ENCODE measurements around the gene SLC34A3.

The SLC34A3 gene

GRCh38 chr9:137194909-137195308 lies 35.8 kb upstream of the SLC34A3 start:
- FAIRE-seq (no peak), DNase-seq (ENCODE audit: extremely low spot score, insufficient read length, low read depth) (no peak)

GRCh38 chr9:137195525-137196220 lies 35.0 kb upstream of the SLC34A3 start:
- no peak for FAIRE-seq
- DNase-seq (ENCODE audit: extremely low spot score, insufficient read length, low read depth) = no peak

GRCh38 chr9:137198051-137198901 lies 32.4 kb upstream of the SLC34A3 start:
- FAIRE-seq = no peak
- DNase-seq (ENCODE audit: extremely low spot score, insufficient read length, low read depth) = no peak

- no peak for DNase-seq (ENCODE audit: extremely low spot score, insufficient read length, low read depth)
These were observed 31.8 kb upstream of the SLC34A3 start for GRCh38 chr9:137198902-137199283.

DNA sequence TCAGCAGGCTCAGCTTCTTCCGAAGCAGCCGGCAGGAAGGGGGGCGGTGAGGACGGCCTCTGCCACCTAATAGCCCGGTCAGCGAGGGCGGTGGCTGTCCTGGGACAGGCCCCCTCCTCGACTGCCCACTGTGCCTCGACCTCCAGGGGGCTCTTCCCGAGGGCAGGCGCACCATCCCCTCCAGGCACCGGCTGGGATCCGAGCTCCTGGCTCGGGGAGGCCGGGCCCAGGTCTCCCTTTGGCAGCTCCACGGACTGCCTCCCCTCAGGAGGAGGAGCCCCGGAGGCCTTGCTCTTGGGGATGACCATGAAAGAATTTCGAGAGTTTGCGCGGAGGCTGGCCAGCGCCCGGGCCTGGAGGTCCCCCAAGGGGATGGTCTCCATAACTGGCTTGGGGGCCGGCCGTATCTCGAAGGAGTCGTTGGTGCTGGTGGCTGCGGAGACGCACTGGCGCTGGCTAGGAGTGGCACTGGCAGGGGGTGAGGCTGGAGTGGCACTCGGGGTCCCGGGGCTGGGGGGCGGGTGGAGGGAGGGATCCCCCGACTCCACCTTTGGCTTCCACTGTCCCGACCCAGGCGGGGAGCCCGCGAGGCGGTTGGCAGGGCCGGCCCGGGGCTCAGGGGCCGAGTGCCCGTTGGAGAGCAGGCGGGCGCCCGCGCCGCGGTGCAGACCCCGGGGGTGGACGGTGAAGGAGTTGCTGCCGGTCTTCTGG lies 31.1 kb upstream of the SLC34A3 start:
- no peak for DNase-seq (ENCODE audit: extremely low spot score, insufficient read length, low read depth)
- FAIRE-seq = no peak

More at GRCh38 chr9:137198902-137199283, 31.8 kb upstream of the SLC34A3 start:
- no peak for FAIRE-seq

- peak; percentile 100 for DNase-seq (ENCODE audit: extremely low spot score, insufficient read length, low read depth)
- FAIRE-seq = peak; percentile 100
These were observed 30.1 kb upstream of the SLC34A3 start, which contains the start of gene TPRN for GRCh38 chr9:137200311-137201204. TSS of gene TPRN (minus strand) at chr9:137200741. CDS start at chr9:137200711, 30 bp downstream.

GRCh38 chr9:137201205-137201868 lies 29.4 kb upstream of the SLC34A3 start:
- FAIRE-seq = no peak

DNA sequence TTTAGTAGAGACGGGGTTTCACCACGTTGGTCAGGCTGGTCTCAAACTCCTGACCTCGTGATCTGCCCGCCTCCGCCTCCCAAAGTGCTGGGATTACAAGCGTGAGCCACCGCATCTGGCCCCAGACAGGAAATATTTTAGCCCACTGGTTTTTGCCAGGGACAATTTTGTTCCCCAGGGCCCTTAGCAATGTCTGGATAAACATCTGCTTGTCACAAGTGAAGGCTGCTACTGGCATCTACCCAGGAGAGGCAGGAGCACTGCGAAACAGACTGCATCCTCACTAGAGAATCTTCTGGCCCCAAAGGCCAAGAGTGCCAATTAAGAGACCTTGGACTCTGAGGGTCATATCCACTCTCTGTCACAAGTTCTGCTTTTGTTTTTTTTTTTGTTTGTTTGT lies 27.7 kb upstream of the SLC34A3 start:
- no peak for FAIRE-seq
- no peak for DNase-seq (ENCODE audit: extremely low spot score, insufficient read length, low read depth)

More at GRCh38 chr9:137201205-137201868, 29.4 kb upstream of the SLC34A3 start:
- no peak for DNase-seq (ENCODE audit: extremely low spot score, insufficient read length, low read depth)

DNA sequence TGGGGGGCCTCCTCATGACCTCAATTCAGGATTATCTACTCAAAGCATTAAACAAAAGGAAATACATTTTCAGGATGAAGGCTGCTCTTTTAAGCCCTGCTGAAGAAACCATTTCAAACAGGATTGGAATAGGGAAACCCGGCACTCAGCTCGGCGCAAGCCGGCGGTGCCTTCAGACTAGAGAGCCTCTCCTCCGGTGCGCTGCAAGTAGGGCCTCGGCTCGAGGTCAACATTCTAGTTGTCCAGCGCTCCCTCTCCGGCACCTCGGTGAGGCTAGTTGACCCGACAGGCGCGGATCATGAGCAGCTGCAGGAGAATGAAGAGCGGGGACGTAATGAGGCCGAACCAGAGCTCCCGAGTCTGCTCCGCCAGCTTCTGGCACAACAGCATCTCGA lies 26.0 kb upstream of the SLC34A3 start:
- no peak for DNase-seq (ENCODE audit: extremely low spot score, insufficient read length, low read depth)
- no peak for FAIRE-seq

GRCh38 chr9:137205126-137206069 lies 25.3 kb upstream of the SLC34A3 start, which contains the start of the genes NDOR1 and TMEM203:
TSS of gene NDOR1 (plus strand) at chr9:137205700. CDS start at chr9:137205778, 78 bp downstream.
TSS of gene TMEM203 (minus strand) at chr9:137205648. CDS start at chr9:137205414, 234 bp downstream.
- DNase-seq (ENCODE audit: extremely low spot score, insufficient read length, low read depth) (peak; percentile 96), FAIRE-seq (peak; percentile 84)

- DNase-seq (ENCODE audit: extremely low spot score, insufficient read length, low read depth) = no peak
- no peak for FAIRE-seq
These were observed 24.1 kb upstream of the SLC34A3 start for GRCh38 chr9:137206602-137207001.

DNA sequence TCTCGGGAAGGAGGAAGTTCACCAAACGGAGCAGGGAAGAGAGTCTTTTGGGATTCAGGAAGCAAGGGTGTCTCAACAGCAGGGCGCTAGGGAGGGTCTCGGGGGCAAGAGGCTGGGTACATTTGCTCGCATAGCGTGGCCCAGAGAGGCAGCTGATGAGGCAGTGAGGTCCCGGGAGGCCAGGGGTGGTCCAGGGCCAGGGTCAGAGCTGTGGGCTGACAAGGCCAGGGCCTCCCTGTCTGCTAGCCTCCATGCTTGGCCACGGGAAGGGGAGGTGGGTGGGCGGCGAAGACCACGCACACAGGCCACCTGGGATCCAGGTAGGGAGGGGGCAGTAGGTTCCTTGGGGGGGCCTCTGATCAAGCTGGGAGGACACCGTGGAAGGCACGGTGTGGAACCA lies 19.2 kb upstream of the SLC34A3 start:
- DNase-seq (ENCODE audit: extremely low spot score, insufficient read length, low read depth) (no peak), FAIRE-seq (no peak)

DNA sequence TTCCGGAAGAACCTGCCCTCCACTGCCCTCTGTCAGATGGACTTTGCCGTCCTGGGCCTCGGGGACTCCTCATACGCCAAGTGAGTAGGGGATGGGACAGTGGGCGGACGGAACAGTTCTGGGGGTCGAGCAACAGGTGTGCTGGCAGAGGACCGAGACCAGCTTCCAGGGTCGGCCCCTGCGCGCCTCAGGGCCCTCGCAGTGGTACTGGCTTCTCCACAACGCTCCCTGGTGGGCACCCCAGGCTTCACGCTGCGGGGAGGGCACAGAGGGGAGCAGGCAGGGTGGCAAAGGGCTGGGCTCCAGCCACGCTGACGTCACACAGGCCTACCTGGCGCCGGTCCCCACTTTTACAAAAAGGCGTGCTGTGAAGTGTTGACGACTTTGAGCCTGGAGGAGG lies 18.2 kb upstream of the SLC34A3 start:
- no peak for DNase-seq (ENCODE audit: extremely low spot score, insufficient read length, low read depth)
- no peak for FAIRE-seq

- FAIRE-seq (no peak), DNase-seq (ENCODE audit: extremely low spot score, insufficient read length, low read depth) (no peak)
These were observed 17.3 kb upstream of the SLC34A3 start for GRCh38 chr9:137213160-137214060.

DNA sequence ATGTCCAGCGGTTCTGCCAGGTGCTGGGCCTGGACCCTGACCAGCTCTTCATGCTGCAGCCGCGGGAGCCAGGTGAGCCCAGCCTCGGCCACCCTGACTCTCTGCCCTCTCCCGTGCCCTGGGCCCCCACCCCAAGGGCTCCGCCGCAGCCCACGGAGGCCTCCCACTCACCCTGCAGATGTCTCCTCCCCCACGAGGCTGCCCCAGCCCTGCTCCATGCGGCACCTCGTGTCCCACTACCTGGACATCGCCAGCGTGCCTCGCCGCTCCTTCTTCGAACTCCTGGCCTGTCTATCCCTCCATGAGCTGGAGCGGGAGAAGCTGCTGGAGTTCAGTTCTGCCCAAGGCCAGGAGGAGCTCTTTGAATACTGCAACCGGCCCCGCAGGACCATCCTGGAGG lies 16.1 kb upstream of the SLC34A3 start:
- no peak for DNase-seq (ENCODE audit: extremely low spot score, insufficient read length, low read depth)
- FAIRE-seq = no peak

DNA sequence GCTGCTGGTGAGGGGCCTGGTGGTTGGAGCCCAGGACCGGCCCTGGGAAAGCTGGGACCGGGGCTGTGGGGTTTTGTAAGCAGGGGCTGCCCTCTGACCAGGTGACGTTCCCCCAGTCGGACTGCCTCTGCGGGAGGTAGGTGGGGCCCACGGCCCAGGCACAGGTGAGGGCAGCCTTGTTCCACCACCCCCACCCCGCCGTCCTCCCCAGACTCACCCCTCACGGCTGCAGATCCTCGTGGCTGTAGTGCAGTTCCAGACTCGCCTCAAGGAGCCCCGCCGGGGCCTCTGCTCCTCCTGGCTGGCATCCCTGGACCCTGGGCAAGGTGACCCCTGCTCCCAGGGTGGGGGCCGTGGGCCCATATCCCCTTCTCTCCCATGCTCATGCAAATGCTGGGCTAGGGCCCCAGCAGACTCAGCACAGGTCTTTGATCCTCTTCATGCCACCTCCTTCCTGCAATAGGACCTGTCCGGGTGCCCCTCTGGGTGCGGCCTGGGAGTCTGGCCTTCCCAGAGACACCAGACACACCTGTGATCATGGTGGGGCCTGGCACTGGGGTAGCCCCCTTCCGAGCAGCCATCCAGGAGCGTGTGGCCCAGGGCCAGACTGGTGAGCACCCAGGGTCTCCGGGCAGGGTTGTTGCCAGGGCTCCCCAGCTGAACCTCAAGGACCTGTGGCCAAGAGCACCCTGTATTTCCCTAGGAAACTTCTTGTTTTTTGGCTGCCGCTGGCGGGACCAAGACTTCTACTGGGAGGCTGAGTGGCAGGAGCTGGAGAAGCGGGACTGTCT lies 15.3 kb upstream of the SLC34A3 start:
- FAIRE-seq = no peak

More for the DNA sequence above, 15.3 kb upstream of the SLC34A3 start:
- no peak for DNase-seq (ENCODE audit: extremely low spot score, insufficient read length, low read depth)
